CMK (cell line): ENCODE data around the gene PIK3CD.
A peak's percentile ranks its signal among the peaks of the same experiment; 100 is the strongest.

Source experiments
- DNase-seq: peaks from one replicate; pipeline ENCODE4 v3.0.0-alpha.2; 2010; ENCODE audit warnings: low read depth

PIK3CD gene

GRCh38 chr1:9651565-9652378, at the start of gene PIK3CD:
PIK3CD (plus strand) TSS chr1:9651731; CDS start chr1:9710456, 58,725 bp downstream.
- DNase-seq: no peak

- DNase-seq: no peak
Observed at GRCh38 chr1:9601942-9602793, 49.4 kb upstream of the PIK3CD start.

DNA sequence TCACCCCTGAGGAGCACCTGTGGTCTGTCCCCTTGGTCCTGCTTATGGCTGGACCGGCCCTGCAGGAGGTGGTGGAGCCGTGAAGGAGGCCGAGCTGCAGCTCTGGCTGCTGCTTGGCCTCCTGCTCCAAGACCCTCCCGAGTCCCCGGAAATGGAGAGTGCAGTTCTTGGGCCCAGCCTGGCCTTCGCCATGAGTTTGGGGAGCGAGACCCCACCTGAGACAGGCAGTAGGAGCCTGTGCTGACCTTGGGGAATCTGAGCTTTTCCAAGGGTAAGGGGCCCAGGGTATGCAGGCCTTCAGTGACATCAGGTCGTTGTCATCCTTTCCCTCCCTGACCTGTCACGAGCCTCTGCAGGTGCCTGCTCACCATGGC, 48.8 kb upstream of the PIK3CD start:
- DNase-seq: no peak

- DNase-seq: no peak
Observed at GRCh38 chr1:9603307-9603706, 48.2 kb upstream of the PIK3CD start.

DNA sequence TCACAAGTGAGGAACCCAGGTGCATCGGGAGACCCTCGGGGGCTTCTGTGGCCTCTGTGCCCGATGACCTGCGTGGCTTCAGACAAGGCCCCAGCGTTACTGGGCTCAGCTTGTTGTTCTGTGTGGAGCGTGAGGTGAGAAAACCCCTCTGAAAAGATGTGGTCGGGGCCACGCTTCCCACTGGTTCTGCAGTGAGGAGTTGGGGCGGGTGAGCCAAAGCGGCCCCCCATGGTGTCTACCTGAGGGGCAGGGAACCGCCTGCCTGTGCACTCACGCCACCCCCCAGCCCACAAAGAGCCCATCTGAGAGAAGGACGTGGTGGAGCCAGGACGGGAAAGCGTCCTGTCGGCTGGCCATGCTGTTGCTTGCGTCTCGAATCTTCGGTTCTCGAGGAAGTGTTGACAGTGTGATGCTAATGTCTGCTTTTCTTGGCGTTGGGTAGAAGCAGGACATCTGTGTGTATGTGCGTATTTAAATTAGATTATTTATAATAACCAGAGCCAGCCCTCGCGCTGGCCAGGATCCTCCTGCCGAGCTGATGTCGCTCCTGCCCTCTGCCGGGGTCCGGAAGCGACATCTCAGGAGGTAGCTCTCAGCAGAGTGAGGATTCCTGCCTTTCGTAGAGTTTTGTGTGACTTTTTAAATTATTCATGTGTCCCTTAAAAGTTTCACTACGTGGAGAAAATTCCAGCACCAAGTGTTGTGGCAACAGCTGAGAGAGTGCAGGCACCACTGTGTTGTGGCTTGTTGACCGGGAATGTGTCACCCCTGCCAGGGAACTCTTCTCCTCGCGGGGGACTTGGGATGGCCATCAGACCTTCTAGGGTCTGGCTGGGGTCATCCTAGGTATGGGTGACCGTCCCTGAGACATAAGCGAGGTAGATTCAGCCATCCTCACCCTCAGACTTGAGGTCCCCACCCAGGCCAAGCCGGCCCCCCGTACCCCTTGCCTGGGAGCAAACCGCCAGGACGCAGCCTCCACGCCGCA, 47.5 kb upstream of the PIK3CD start:
- DNase-seq: no peak

- no peak for DNase-seq
Observed at GRCh38 chr1:9604836-9605235, 46.7 kb upstream of the PIK3CD start.

DNA sequence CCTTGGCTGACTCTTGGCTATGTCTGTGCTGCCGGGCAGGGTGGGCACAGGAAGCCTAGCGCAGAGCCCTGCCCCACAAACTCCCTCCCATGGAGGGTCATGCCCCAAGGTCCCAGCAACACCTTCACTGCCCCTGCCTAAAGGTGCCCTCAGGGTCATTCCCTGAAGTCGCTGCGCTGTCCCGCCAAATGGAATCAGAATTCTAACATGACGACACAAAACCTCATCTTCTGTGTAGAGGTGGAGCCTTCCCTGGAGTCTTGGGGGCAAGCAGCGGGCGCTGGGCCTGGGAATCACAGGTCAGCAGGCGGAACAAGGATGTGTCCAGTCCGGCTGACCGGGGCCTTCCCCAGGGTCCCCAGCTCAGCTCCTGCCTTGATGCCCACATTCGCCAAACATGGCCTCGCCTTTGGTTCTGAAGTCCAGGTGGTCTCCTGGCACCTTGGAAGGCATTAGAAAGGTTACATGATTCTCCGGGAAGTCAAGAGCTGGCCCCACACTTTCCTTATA, 45.5 kb upstream of the PIK3CD start:
- DNase-seq: no peak

- DNase-seq: no peak
Observed at GRCh38 chr1:9606458-9606857, 45.1 kb upstream of the PIK3CD start.

DNA sequence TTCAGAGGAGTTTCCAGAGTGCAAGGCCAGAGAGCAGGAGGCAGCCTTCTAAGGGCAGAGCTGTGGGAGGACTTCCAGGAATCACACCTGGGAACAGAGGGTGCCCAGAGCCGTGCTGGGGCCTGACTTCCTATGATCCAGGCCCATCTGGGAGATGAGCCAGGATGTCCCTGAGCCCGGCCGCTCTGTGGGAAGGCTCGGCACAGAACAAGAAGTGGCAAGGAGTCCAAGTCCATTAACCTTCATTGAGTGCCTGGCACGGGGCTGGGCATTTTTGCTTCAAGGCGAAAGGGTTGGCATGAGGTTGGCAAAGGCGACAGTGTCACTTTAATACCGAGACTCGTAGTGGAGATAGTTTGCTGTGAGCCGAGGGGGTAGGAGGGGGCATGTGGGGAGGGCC, 44.6 kb upstream of the PIK3CD start:
- no peak for DNase-seq

- no peak for DNase-seq
Observed at GRCh38 chr1:9607352-9607751, 44.2 kb upstream of the PIK3CD start.

DNA sequence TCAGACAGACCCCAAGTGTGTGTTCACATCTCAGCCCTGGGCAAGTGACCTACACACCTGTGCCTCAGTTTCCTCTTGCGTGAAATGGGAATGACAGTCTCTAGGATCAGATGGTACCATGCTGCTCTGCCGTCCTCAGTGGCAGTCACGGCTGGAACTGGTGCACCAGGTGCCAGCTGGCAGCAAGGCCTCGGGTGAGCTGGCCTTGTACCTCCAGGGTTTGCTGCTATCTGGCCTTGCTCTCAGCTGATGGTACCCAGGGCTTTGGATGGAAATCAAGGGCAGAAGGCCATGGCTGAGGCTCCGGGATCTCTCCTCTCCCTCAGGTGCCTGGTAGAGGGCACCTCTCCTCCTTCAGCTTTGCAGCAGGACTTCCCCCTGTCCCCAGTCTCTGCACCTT, 41.5 kb upstream of the PIK3CD start:
- no peak for DNase-seq

DNA sequence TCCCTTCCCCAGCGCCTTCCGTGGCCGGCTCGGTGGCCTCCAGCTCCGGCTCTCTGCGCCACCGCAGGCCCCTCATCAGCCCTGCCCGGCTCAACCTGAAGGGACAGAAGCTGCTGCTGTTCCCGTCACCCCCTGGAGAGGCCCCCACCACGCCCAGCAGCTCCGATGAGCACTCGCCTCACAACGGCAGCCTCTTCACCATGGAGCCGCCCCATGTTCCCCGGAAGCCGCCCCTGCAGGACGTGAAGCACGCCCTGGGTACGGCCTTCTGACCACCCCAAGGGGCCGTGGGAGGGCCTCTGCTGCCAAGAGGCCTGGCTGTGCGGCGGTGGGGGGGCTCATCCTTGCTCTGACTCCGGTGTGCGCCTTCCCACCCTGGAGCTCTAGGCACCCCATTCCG, 41.0 kb upstream of the PIK3CD start:
- no peak for DNase-seq

- no peak for DNase-seq
Observed at GRCh38 chr1:9611716-9612115, 39.8 kb upstream of the PIK3CD start.

GRCh38 chr1:9612162-9612845, 39.2 kb upstream of the PIK3CD start:
- no peak for DNase-seq

DNA sequence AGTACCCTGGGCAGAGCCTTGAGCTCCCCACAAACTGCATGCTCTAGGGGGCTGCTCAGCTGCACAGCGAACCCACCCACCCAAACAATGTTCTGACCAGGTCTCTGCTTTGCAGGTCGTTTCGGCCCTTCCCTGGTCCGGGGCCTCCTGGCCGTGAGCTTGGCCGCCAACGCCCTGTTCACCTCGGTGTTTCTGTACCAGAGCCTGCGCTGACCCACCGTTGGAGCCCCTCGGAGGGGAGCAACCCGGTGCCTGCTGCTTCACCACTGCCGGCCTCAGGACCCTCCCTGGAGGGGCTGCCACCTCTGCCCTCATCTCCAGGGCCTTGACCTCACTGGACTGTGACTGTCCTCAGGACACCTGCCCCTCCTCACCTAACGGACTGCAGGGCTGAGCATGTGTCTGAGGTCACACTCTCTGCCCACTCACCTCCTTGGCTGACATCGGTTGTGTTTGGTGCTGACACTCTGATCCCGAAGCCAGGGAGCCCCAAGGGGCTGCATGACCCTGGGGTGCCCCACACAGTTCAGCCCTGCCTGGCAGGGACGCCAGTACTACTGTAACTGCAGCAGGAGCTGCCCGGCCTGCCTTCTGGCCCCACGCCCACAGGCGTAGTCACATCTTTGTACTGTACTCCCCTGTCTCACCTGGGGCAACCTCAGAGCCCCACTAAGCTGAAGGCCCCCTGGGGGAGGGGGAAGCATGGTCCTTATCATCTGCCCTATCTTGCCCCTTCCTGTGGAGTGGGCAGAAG, 38.5 kb upstream of the PIK3CD start:
- DNase-seq: no peak

- no peak for DNase-seq
Observed at GRCh38 chr1:9613625-9614299, 37.8 kb upstream of the PIK3CD start.

DNA sequence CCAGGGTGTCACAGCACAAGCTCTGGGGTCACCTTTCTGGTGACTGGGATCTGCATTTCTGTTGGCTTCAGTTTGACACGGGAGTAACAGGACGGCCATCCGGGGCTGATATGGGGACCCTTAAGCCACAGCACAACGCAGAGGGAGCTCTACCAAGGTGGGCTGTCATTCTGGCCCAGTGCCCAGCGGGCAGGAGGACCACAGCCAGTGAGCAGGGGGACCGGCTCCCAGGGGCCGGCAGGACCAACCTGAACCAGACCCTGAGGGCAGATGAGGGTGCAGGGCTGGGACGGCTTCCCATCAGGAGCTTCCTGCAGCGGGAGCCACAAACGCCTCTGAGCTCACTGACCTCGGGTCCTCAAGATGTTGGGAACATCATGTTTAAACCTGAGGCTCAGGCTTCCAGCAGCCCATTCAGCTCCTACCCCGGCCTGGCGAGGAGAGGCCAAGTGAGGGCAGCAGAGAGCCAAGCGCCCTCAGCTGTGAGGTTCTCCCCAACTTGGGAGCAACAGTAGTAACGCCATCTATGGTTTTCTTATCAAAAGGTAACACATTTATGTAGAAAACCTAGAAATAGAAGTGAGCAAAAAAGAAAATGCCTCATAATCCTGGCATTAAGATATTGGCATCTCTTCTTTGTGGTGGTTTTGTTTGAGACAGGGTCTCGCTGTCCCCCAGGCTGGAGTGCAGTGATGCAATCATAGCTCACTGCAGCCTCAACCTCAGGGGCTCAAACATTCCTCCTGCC, 36.0 kb upstream of the PIK3CD start:
- peak; percentile 54 for DNase-seq

GRCh38 chr1:9618909-9619679, 32.4 kb upstream of the PIK3CD start:
- no peak for DNase-seq
